ENCODE data around the gene GMEB2. TPM values are rescaled to one million over a fixed set of nuclear protein-coding genes. Genes with fewer than 3 reads are reported as not detected.
"Not testable (repeated sequence)": the region's sequence is repeated elsewhere in the genome, so short reads cannot be mapped to it uniquely, and the experiment has no call there.

GMEB2 gene
- polyA plus RNA-seq, 4 donors, result 8.4 to 10.4 (median 9.6) TPM

- WGBS, 3 donors, result 96 to 97% (median 97%) methylated on average over 16 of the region's 16 CpGs
- Histone ChIP-seq H3K27me3 (ENCODE audit: control insufficient read depth in 3 of 3, insufficient read depth in 3 of 3, low read length in 3 of 3) (no peaks in the 10 kb centered on the region), H3K27ac (ENCODE audit: low read depth in 1 of 3, low read length in 2 of 3) (no peak overlapping the region), H3K4me1 (ENCODE audit: control insufficient read depth in 3 of 3, insufficient read depth in 2 of 3, low read depth in 1 of 3, low read length in 2 of 3) (no peaks in the 10 kb centered on the region), H3K9me3 (ENCODE audit: control insufficient read depth in 2 of 2, insufficient read depth in 1 of 2, low read depth in 1 of 2, low read length in 1 of 2) (no peaks in the 10 kb centered on the region), H3K4me3 (ENCODE audit: low read depth in 1 of 3, low read length in 3 of 3) (no peak overlapping the region), H3K36me3 (ENCODE audit: control insufficient read depth in 3 of 3, insufficient read depth in 2 of 3, low read depth in 1 of 3, low read length in 3 of 3) (peaks cover 0 to 51% (median 4%) of the 10 kb centered on the region in 3 donors)
- no peak for FAIRE-seq
- DNase-seq, result no peak
Measured at GRCh38 chr20:63619086-63619485, 7.8 kb downstream of the GMEB2 start.

DNA sequence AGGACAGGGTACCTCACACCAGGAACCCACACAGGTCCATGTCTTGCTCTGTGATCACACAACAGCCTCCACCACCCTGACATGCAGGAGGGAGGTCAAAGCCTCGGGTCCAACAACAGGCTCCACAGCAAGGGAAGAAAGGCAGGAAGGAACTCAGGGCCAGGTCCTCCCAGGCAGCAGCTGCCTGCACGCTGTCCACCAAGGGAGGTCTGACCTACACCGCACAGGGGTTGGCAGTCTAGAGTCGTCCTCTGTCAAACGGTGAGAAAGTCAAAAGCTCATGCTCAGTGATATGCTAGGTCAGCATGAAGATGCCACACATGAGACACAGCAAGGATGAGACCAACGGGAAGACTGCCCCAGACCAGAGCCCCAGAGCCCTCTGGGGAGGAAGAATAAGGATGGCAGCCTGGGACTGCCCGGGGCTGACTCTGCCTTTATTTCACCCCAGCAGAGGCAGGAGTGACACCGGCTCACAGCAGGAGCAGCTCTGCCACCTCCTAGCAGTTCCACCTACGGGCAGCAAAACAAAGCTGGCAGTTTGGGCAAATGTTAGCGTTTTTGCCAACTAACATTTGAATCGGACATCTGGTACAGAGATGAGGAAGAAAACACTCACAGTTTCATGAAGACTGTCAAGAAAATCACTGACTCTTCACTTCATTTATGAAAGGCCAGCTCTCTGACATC is 8.5 kb downstream of the GMEB2 start:
- Histone ChIP-seq H3K4me3 (ENCODE audit: low read depth in 1 of 3, low read length in 3 of 3) (no peak overlapping the region), H3K36me3 (ENCODE audit: control insufficient read depth in 3 of 3, insufficient read depth in 2 of 3, low read depth in 1 of 3, low read length in 3 of 3) (peaks cover 0 to 55% (median 4%) of the 10 kb centered on the region in 3 donors), H3K4me1 (ENCODE audit: control insufficient read depth in 3 of 3, insufficient read depth in 2 of 3, low read depth in 1 of 3, low read length in 2 of 3) (no peaks in the 10 kb centered on the region), H3K9me3 (ENCODE audit: control insufficient read depth in 2 of 2, insufficient read depth in 1 of 2, low read depth in 1 of 2, low read length in 1 of 2) (no peaks in the 10 kb centered on the region), H3K27me3 (ENCODE audit: control insufficient read depth in 3 of 3, insufficient read depth in 3 of 3, low read length in 3 of 3) (no peaks in the 10 kb centered on the region), H3K27ac (ENCODE audit: low read depth in 1 of 3, low read length in 2 of 3) (no peak overlapping the region)
- WGBS, 3 donors, result 85 to 91% (median 90%) methylated on average over 11 of the region's 11 CpGs
- FAIRE-seq (no peak), DNase-seq (no peak)

DNA sequence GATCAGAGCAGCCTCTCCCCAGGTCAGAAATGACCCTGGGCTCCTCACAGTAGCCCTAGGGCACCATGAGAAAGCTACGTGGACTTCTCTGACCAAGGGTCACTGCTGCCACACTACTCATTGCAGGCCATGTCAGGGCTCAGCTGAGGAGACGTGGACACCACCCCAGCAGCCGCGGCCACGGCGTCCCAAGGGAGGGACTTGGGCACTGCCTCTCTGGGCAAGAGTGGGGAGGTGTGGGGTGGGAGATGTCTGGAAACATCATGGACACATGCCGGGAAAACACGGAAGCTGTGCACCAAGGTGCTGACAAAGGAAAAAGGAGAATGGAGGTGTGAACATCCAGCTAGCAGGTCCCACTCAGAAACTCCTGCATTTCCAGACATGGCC is 9.0 kb downstream of the GMEB2 start:
- Histone ChIP-seq H3K27ac (ENCODE audit: low read depth in 1 of 3, low read length in 2 of 3) (no peak overlapping the region), H3K4me3 (ENCODE audit: low read depth in 1 of 3, low read length in 3 of 3) (no peak overlapping the region), H3K4me1 (ENCODE audit: control insufficient read depth in 3 of 3, insufficient read depth in 2 of 3, low read depth in 1 of 3, low read length in 2 of 3) (no peaks in the 10 kb centered on the region), H3K27me3 (ENCODE audit: control insufficient read depth in 3 of 3, insufficient read depth in 3 of 3, low read length in 3 of 3) (no peaks in the 10 kb centered on the region), H3K9me3 (ENCODE audit: control insufficient read depth in 2 of 2, insufficient read depth in 1 of 2, low read depth in 1 of 2, low read length in 1 of 2) (no peaks in the 10 kb centered on the region), H3K36me3 (ENCODE audit: control insufficient read depth in 3 of 3, insufficient read depth in 2 of 3, low read depth in 1 of 3, low read length in 3 of 3) (peaks cover 0 to 58% (median 4%) of the 10 kb centered on the region in 3 donors)
- no peak for FAIRE-seq
- WGBS, 3 donors, result 86 to 97% (median 86%) methylated on average over 8 of the region's 8 CpGs
- no peak for DNase-seq

DNA sequence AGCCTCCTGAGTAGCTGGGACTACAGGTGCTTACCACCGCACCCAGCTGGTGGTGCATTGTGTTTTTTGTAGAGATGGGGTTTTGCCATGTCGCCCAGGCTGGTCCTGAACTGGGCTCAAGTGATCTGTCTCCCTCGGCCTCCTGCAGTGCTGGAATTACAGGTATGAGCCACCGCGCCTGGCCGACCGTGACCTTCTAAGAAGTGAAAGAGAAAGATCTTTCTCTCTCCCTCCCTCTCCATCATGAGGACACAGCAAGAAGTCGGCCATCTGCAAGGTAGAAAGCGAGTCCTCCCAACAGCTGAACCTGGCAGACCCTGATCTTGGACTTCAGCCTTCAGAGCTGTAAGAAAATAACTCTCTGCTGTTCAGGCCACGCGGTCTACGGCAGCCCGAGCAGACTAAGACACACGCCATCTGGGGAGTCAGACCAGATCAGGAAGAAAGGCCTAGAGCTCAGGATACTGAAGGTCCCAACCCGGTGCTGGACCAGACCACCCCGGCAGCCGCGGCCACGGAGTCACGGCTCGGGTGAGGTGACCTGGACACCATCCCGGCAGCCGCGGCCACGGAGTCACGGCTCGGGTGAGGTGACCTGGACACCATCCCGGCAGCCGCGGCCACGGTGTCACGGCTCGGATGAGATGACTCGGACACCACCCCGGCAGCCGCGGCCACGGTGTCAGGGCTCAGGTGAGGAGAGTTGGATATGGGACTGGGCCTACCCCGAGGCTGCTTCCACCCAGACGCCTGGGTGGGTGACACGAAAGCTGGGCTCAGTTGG is 9.6 kb downstream of the GMEB2 start:
- H3K9me3 ChIP-seq (ENCODE audit: control insufficient read depth in 2 of 2, insufficient read depth in 1 of 2, low read depth in 1 of 2, low read length in 1 of 2), result no peaks in the 10 kb centered on the region
- H3K4me1 ChIP-seq (ENCODE audit: control insufficient read depth in 3 of 3, insufficient read depth in 2 of 3, low read depth in 1 of 3, low read length in 2 of 3), result no peaks in the 10 kb centered on the region
- H3K27me3 ChIP-seq (ENCODE audit: control insufficient read depth in 3 of 3, insufficient read depth in 3 of 3, low read length in 3 of 3), result no peaks in the 10 kb centered on the region
- DNase-seq (no peak), FAIRE-seq (no peak)
- no peak overlapping the region for H3K27ac ChIP-seq (ENCODE audit: low read depth in 1 of 3, low read length in 2 of 3)
- H3K36me3 ChIP-seq (ENCODE audit: control insufficient read depth in 3 of 3, insufficient read depth in 2 of 3, low read depth in 1 of 3, low read length in 3 of 3), result peaks cover 0 to 63% (median 4%) of the 10 kb centered on the region in 3 donors
- no peak overlapping the region for H3K4me3 ChIP-seq (ENCODE audit: low read depth in 1 of 3, low read length in 3 of 3)
- WGBS, 3 donors, result 87 to 93% (median 89%) methylated on average over 40 to 41 of the region's 41 CpGs

GRCh38 chr20:63613863-63614594 is 12.9 kb downstream of the GMEB2 start:
- not testable (repeated sequence) for H3K27ac ChIP-seq (ENCODE audit: low read depth in 1 of 3, low read length in 2 of 3); DNase-seq; H3K9me3 ChIP-seq (ENCODE audit: control insufficient read depth in 2 of 2, insufficient read depth in 1 of 2, low read depth in 1 of 2, low read length in 1 of 2); H3K27me3 ChIP-seq (ENCODE audit: control insufficient read depth in 3 of 3, insufficient read depth in 3 of 3, low read length in 3 of 3); H3K4me3 ChIP-seq (ENCODE audit: low read depth in 1 of 3, low read length in 3 of 3); FAIRE-seq; H3K4me1 ChIP-seq (ENCODE audit: control insufficient read depth in 3 of 3, insufficient read depth in 2 of 3, low read depth in 1 of 3, low read length in 2 of 3)
- H3K36me3 ChIP-seq (ENCODE audit: control insufficient read depth in 3 of 3, insufficient read depth in 2 of 3, low read depth in 1 of 3, low read length in 3 of 3), result peaks cover 0 to 73% (median 3%) of the 10 kb centered on the region in 3 donors
- 88 to 94% (median 90%) methylated on average over 17 to 18 of the region's 18 CpGs for WGBS, 3 donors

DNA sequence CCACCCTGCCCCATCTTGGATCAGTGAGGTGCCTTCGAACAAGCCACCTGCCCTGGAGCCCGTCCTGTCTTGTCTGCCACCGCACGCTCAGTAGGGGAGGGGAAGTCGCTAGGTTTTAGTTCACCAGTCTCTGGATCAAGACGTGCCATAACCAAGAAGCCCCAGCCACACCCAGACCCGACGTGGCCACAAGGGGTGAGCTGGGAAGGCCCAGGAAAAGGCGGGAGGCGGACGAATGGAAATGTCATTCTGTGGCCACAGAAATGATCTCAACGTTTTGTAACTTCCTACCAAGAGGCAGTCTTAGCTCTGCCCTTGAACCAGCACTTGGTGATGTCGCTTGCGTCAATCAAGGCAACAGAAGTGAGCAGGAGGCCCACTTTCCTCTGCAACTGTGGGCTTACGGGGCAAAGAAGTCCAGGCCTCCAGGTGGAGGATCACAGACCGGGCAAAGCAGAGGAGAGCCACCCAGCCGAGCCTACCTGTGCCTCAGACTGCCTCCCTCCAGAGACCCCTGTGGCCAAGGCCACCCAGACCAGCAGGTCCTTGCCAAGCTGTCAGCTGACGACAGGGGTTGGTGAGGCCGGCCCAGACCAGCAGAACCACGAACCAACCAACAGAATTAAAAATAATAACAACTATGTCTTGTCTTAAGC is 14.5 kb downstream of the GMEB2 start:
- no peaks in the 10 kb centered on the region for H3K9me3 ChIP-seq (ENCODE audit: control insufficient read depth in 2 of 2, insufficient read depth in 1 of 2, low read depth in 1 of 2, low read length in 1 of 2)
- no peak overlapping the region for H3K4me3 ChIP-seq (ENCODE audit: low read depth in 1 of 3, low read length in 3 of 3)
- FAIRE-seq (no peak), DNase-seq (no peak)
- no peaks in the 10 kb centered on the region for H3K27me3 ChIP-seq (ENCODE audit: control insufficient read depth in 3 of 3, insufficient read depth in 3 of 3, low read length in 3 of 3)
- WGBS, 3 donors, result 83 to 88% (median 86%) methylated on average over 20 of the region's 20 CpGs
- no peak overlapping the region for H3K27ac ChIP-seq (ENCODE audit: low read depth in 1 of 3, low read length in 2 of 3)
- peaks cover 0 to 56% (median 2%) of the 10 kb centered on the region in 3 donors for H3K36me3 ChIP-seq (ENCODE audit: control insufficient read depth in 3 of 3, insufficient read depth in 2 of 3, low read depth in 1 of 3, low read length in 3 of 3)
- H3K4me1 ChIP-seq (ENCODE audit: control insufficient read depth in 3 of 3, insufficient read depth in 2 of 3, low read depth in 1 of 3, low read length in 2 of 3), result no peaks in the 10 kb centered on the region

GRCh38 chr20:63611646-63612045 is 15.3 kb downstream of the GMEB2 start:
- Histone ChIP-seq H3K9me3 (ENCODE audit: control insufficient read depth in 2 of 2, insufficient read depth in 1 of 2, low read depth in 1 of 2, low read length in 1 of 2) (no peaks in the 10 kb centered on the region), H3K27me3 (ENCODE audit: control insufficient read depth in 3 of 3, insufficient read depth in 3 of 3, low read length in 3 of 3) (no peaks in the 10 kb centered on the region), H3K27ac (ENCODE audit: low read depth in 1 of 3, low read length in 2 of 3) (no peak overlapping the region), H3K4me1 (ENCODE audit: control insufficient read depth in 3 of 3, insufficient read depth in 2 of 3, low read depth in 1 of 3, low read length in 2 of 3) (no peaks in the 10 kb centered on the region), H3K4me3 (ENCODE audit: low read depth in 1 of 3, low read length in 3 of 3) (no peak overlapping the region), H3K36me3 (ENCODE audit: control insufficient read depth in 3 of 3, insufficient read depth in 2 of 3, low read depth in 1 of 3, low read length in 3 of 3) (peaks cover 0 to 51% (median 0%) of the 10 kb centered on the region in 3 donors)
- no peak for DNase-seq
- no peak for FAIRE-seq
- WGBS, 3 donors, result 92 to 96% (median 95%) methylated on average over 10 of the region's 10 CpGs

All from small intestine (tissue), 7 donors.